Pancreas (tissue), 10 donors: ENCODE results near the gene OSCAR. TPM values are rescaled to one million over a fixed set of nuclear protein-coding genes. Genes with fewer than 3 reads are reported as not detected.

Source experiments
- ATAC-seq, 4 donors: fragments of 200-7000 bp; cut with Tn5 transposase; one replicate each; pipeline versions ENCODE4 v1.8.0 to v1.9.1; 2020; ENCODE audit warnings: mild to moderate bottlenecking in 4 of 4, moderate library complexity in 4 of 4
- DNase-seq, 6 donors: peaks; one replicate each; pipeline ENCODE4 v3.0.0-alpha.2; 2020
- FAIRE-seq: peaks from 2 replicates; lab custom pipeline; 2012; peaks lifted over from hg19 to GRCh38; lab: Jason Lieb, UNC
- H3K27ac ChIP-seq, 4 donors: fragments of 200-600 bp; sonication (generic); 1 replicate in 3 of 4; 2 replicates in 1 of 4; pipeline versions ENCODE4 v1.5.0 to v1.8.0; 2020
- H3K27me3 ChIP-seq, 4 donors: fragments of 200-600 bp; one replicate each; pipeline ENCODE4 v1.8.0; 2021
- H3K36me3 ChIP-seq, 3 donors: fragments of 200-600 bp; sonication (generic) in 1 of 3; one replicate each; pipeline versions ENCODE4 v1.5.0 to v1.8.0; 2020 to 2021
- H3K4me1 ChIP-seq, 3 donors: fragments of 200-600 bp; one replicate each; pipeline ENCODE4 v1.8.0; 2021
- H3K4me3 ChIP-seq, 4 donors: fragments of 200-600 bp; sonication (generic) in 2 of 4; one replicate each; pipeline versions ENCODE4 v1.5.0 to v1.8.0; 2020 to 2021
- H3K9me3 ChIP-seq, 4 donors: fragments of 200-600 bp; one replicate each; pipeline ENCODE4 v1.8.0; 2021
- CTCF ChIP-seq, 4 donors: fragments of 200-600 bp; sonication (generic) in 3 of 4; IDR thresholded peaks; one replicate each; pipeline versions ENCODE4 v1.5.0 to v1.8.0; 2021; ENCODE audit warnings: antibody characterized with exemption in 4 of 4
- WGBS, 2 donors: extraction: QIAGEN DNeasy Blood & Tissue Kit; methylation state at CpG; one replicate each; pipeline ENCODE4 v1.1.7; 2013; 5-methylcytosine and 5-hydroxymethylcytosine counted together
- intact Hi-C, 3 donors: fragments of 100-400 bp; cut with DNase I; formaldehyde crosslinking; loops; one replicate each; pipeline versions ENCODE4 v1.11.1 to v1.14.2; 2022
- polyA plus RNA-seq, 2 donors: library from polyadenylated mRNA; stranded (reverse); fragments of 200-250 nt; gene quantifications; one replicate each; pipeline ENCODE4 v1.2.3, GENCODE V29; 2013
- total RNA-seq, 6 donors: library from RNA; stranded (reverse); fragmentation: NEBNext Ultra II Directional in 4 of 6; extraction: Animal tissue kit (Norgen Biotek cat#: 25700) in 4 of 6; gene quantifications; one replicate each; pipeline versions ENCODE4 v1.2.1 to v1.2.4, GENCODE V29; 2021 to 2023
- donor health status: healthy with polysubstance abuse.
- donor health status: DM: no; HTN: no; CAD: no; lungs with moderate emphysema.
- donor health status: DM: no; HTN: no; CAD: no.
- donor health status: control.
- donor health status: control.
- donor health status: Bipolar disorder and iron deficiency.
- donor health status: DM: yes; HTN: yes; CAD: no.
- donor health status: DM: no; HTN: no; CAD: no.
- donor health status: DM: no; HTN: no; CAD: no.
- donor health status: DM: yes; HTN: yes; CAD: no.

Gene OSCAR
- total and polyA plus RNA-seq, 8 donors = 0.41 to 3.2 (median 1.0) TPM; not detected in 1

- Histone ChIP-seq H3K9me3 (no peaks in the 10 kb centered on the region), H3K4me1 (no peaks in the 10 kb centered on the region), H3K27me3 (no peaks in the 10 kb centered on the region), H3K36me3 (peaks cover 7 to 51% (median 42%) of the 10 kb centered on the region in 3 donors), H3K4me3 (no peak overlapping the region), H3K27ac (no peak overlapping the region)
- ATAC-seq = no peak
- FAIRE-seq = no peak
- DNase-seq = peak in 2 of 6 donors; percentile 30 to 53
- intact Hi-C loops = no loop called here
- 91 to 92% methylated on average over 42 to 44 of the region's 44 CpGs for WGBS, 2 donors
- TF ChIP-seq CTCF (IDR thresholded peaks at IDR 0.05) = no peak
These were observed 27.3 kb upstream of the OSCAR start for GRCh38 chr19:54127688-54128440.

GRCh38 chr19:54125713-54126112 lies 25.1 kb upstream of the OSCAR start:
- H3K4me1 ChIP-seq = no peaks in the 10 kb centered on the region
- no peaks in the 10 kb centered on the region for H3K9me3 ChIP-seq
- DNase-seq (peak in 2 of 6 donors; percentile 23 to 38), ATAC-seq (no peak), FAIRE-seq (no peak)
- TF ChIP-seq CTCF (IDR thresholded peaks at IDR 0.05) = no peak
- peaks cover 7 to 63% (median 48%) of the 10 kb centered on the region in 3 donors for H3K36me3 ChIP-seq
- H3K27ac ChIP-seq = no peak overlapping the region
- no peaks in the 10 kb centered on the region for H3K27me3 ChIP-seq
- H3K4me3 ChIP-seq = no peak overlapping the region
- intact Hi-C loops = no loop called here
- WGBS, 2 donors = 85 to 90% methylated on average over 9 of the region's 9 CpGs

GRCh38 chr19:54124393-54124792 lies 23.8 kb upstream of the OSCAR start:
- ATAC-seq = no peak
- FAIRE-seq = no peak

GRCh38 chr19:54123682-54124081 lies 23.1 kb upstream of the OSCAR start:
- 94 to 97% methylated on average over 16 to 17 of the region's 17 CpGs for WGBS, 2 donors
- no peak for TF ChIP-seq CTCF (IDR thresholded peaks at IDR 0.05)
- intact Hi-C loops = no loop called here
- H3K27ac ChIP-seq = no peak overlapping the region
- peak in 2 of 6 donors; percentile 15 to 68 for DNase-seq
- no peaks in the 10 kb centered on the region for H3K27me3 ChIP-seq
- no peak overlapping the region for H3K4me3 ChIP-seq
- no peak for FAIRE-seq
- H3K36me3 ChIP-seq = peaks cover 7 to 67% (median 40%) of the 10 kb centered on the region in 3 donors
- no peaks in the 10 kb centered on the region for H3K9me3 ChIP-seq
- no peaks in the 10 kb centered on the region for H3K4me1 ChIP-seq
- no peak for ATAC-seq

More at GRCh38 chr19:54124393-54124792, 23.8 kb upstream of the OSCAR start:
- no peaks in the 10 kb centered on the region for H3K4me1 ChIP-seq
- no peaks in the 10 kb centered on the region for H3K27me3 ChIP-seq
- H3K4me3 ChIP-seq = no peak overlapping the region
- peaks cover 7 to 73% (median 44%) of the 10 kb centered on the region in 3 donors for H3K36me3 ChIP-seq
- intact Hi-C loops = no loop called here
- 92 to 95% methylated on average over 19 of the region's 19 CpGs for WGBS, 2 donors
- H3K9me3 ChIP-seq = no peaks in the 10 kb centered on the region
- no peak overlapping the region for H3K27ac ChIP-seq
- no peak for TF ChIP-seq CTCF (IDR thresholded peaks at IDR 0.05)
- peak in 2 of 6 donors; percentile 22 to 50 for DNase-seq

GRCh38 chr19:54121259-54121658 lies 20.7 kb upstream of the OSCAR start:
- TF ChIP-seq CTCF (IDR thresholded peaks at IDR 0.05) = no peak
- no peaks in the 10 kb centered on the region for H3K27me3 ChIP-seq
- ATAC-seq (no peak), FAIRE-seq (no peak), DNase-seq (no peak)
- H3K4me1 ChIP-seq = peaks cover 4 to 6% (median 4%) of the 10 kb centered on the region in 3 donors
- intact Hi-C loops = no loop called here
- H3K4me3 ChIP-seq = no peak overlapping the region
- no peaks in the 10 kb centered on the region for H3K9me3 ChIP-seq
- H3K36me3 ChIP-seq = peaks cover 7 to 59% (median 36%) of the 10 kb centered on the region in 3 donors
- no peak overlapping the region for H3K27ac ChIP-seq
- WGBS, 2 donors = 95 to 96% methylated on average over 10 of the region's 10 CpGs
